NCI-H1048 (cell line): Measurements from ENCODE around the gene SHC3.

ENCODE experiments used
- DNase-seq: peaks from one replicate; lab custom pipeline; 2025; lab: John Stamatoyannopoulos, UW

The SHC3 gene

GRCh38 chr9:89106224-89106851, 72.3 kb downstream of the SHC3 start:
- no peak for DNase-seq

GRCh38 chr9:89104821-89105220, 73.8 kb downstream of the SHC3 start:
- DNase-seq, result no peak

- no peak for DNase-seq
Measured at GRCh38 chr9:89097219-89097618, 81.4 kb downstream of the SHC3 start.

GRCh38 chr9:89096807-89097206, 81.8 kb downstream of the SHC3 start:
- DNase-seq, result no peak

GRCh38 chr9:89095761-89096528, 82.7 kb downstream of the SHC3 start:
- no peak for DNase-seq

- DNase-seq, result no peak
Measured at GRCh38 chr9:89093201-89093975, 85.2 kb downstream of the SHC3 start.

- DNase-seq, result no peak
Measured at GRCh38 chr9:89089176-89089575, 89.4 kb downstream of the SHC3 start.

GRCh38 chr9:89083626-89084025, 95.0 kb downstream of the SHC3 start:
- DNase-seq, result no peak

GRCh38 chr9:89080193-89080592, 98.4 kb downstream of the SHC3 start:
- DNase-seq, result no peak

- DNase-seq, result no peak
Measured at GRCh38 chr9:89079391-89079790, 99.2 kb downstream of the SHC3 start.

- DNase-seq, result no peak
Measured at GRCh38 chr9:89078860-89079259, 99.8 kb downstream of the SHC3 start.

GRCh38 chr9:89078421-89078820, 100.2 kb downstream of the SHC3 start:
- DNase-seq, result no peak

GRCh38 chr9:89077519-89077918, 101.1 kb downstream of the SHC3 start:
- DNase-seq, result no peak

GRCh38 chr9:89073397-89073796, 105.2 kb downstream of the SHC3 start:
- DNase-seq, result no peak

GRCh38 chr9:89071591-89071990, 107.0 kb downstream of the SHC3 start:
- DNase-seq, result no peak

- DNase-seq, result no peak
Measured at GRCh38 chr9:89066835-89067234, 111.8 kb downstream of the SHC3 start.

GRCh38 chr9:89065921-89066320, 112.7 kb downstream of the SHC3 start:
- DNase-seq, result no peak

- no peak for DNase-seq
Measured at GRCh38 chr9:89060790-89061189, 117.8 kb downstream of the SHC3 start.

GRCh38 chr9:89059925-89060506, 118.6 kb downstream of the SHC3 start:
- DNase-seq, result no peak

- no peak for DNase-seq
Measured at GRCh38 chr9:89058906-89059305, 119.7 kb downstream of the SHC3 start.

GRCh38 chr9:89054865-89055495, 123.6 kb downstream of the SHC3 start:
- DNase-seq, result no peak

GRCh38 chr9:89053301-89053700, 125.3 kb downstream of the SHC3 start:
- DNase-seq, result no peak
